Fibroblast of lung (primary cell): ENCODE results near the gene KRT8. TPM values are rescaled to one million over a fixed set of nuclear protein-coding genes. Genes with fewer than 3 reads are reported as not detected.
A peak's percentile ranks its signal among the peaks of the same experiment; 100 is the strongest.
"Not testable (repeated sequence)": the region's sequence is repeated elsewhere in the genome, so short reads cannot be mapped to it uniquely, and the experiment has no call there.

Experiments used
- DNase-seq, 2 donors: peaks; one replicate each; pipeline versions ENCODE4 v3.0.0 to v3.0.0-alpha.2; 2010; ENCODE audit warnings: low read depth in 2 of 2
- H2AFZ ChIP-seq: 2 replicates; pipeline ENCODE4 v1.5.1; 2012; ENCODE audit warnings: low read length, control low read depth, inconsistent platforms
- H3K27ac ChIP-seq: 2 replicates; pipeline ENCODE4 v1.5.1; 2011; ENCODE audit warnings: low read length, control low read depth; ENCODE audit not compliant: insufficient read depth
- H3K27me3 ChIP-seq: 2 replicates; pipeline ENCODE4 v1.5.1; 2011; ENCODE audit warnings: mild to moderate bottlenecking, low read length; ENCODE audit not compliant: control insufficient read depth, insufficient read depth
- H3K36me3 ChIP-seq: 2 replicates; pipeline ENCODE4 v1.5.1; 2011; ENCODE audit warnings: low read length; ENCODE audit not compliant: control insufficient read depth, insufficient read depth
- H3K4me1 ChIP-seq: 2 replicates; pipeline ENCODE4 v1.5.1; 2011; ENCODE audit warnings: low read length; ENCODE audit not compliant: control insufficient read depth, insufficient read depth; ENCODE audit errors: extremely low read depth
- H3K4me2 ChIP-seq: 2 replicates; pipeline ENCODE4 v1.5.1; 2011; ENCODE audit warnings: low read length, control low read depth; ENCODE audit not compliant: insufficient read depth; ENCODE audit errors: extremely low read depth
- H3K4me3 ChIP-seq, 4 experiments: fragments of 200-600 bp in 1 of 4; sonication (generic) in 1 of 4; replicated peaks in 1 of 4; 2 replicates each; pipeline ENCODE4 v1.5.1; 2011 to 2016; ENCODE audit warnings: low read length in 4 of 4, low read depth in 3 of 4, mild to moderate bottlenecking in 3 of 4, control low read depth in 2 of 4, inconsistent platforms in 1 of 4, mixed read lengths in 1 of 4; ENCODE audit not compliant: insufficient read depth in 1 of 4; ENCODE audit errors: control extremely low read depth in 1 of 4
- H3K79me2 ChIP-seq: 2 replicates; pipeline ENCODE4 v1.5.1; 2012; ENCODE audit warnings: mild to moderate bottlenecking, low read length, inconsistent platforms; ENCODE audit not compliant: control insufficient read depth, insufficient read depth
- H3K9ac ChIP-seq: 2 replicates; pipeline ENCODE4 v1.5.1; 2011; ENCODE audit warnings: mild to moderate bottlenecking, low read length, control low read depth; ENCODE audit not compliant: insufficient read depth
- H3K9me3 ChIP-seq: 2 replicates; pipeline ENCODE4 v1.5.1; 2012; ENCODE audit warnings: low read depth, low read length; ENCODE audit not compliant: control insufficient read depth, insufficient read depth
- H4K20me1 ChIP-seq: 2 replicates; pipeline ENCODE4 v1.5.1; 2011; ENCODE audit warnings: low read length; ENCODE audit not compliant: control insufficient read depth, insufficient read depth; ENCODE audit errors: extremely low read depth
- CTCF ChIP-seq, 2 donors: IDR thresholded peaks in 1 of 2; conservative IDR thresholded peaks in 1 of 2; 1 replicate in 1 of 2; 2 replicates in 1 of 2; pipeline ENCODE4 v1.5.1; 2011 to 2012; ENCODE audit warnings: low read length in 2 of 2, control low read depth in 1 of 2, inconsistent platforms in 1 of 2, low read depth in 1 of 2, mild to moderate bottlenecking in 1 of 2
- EZH2 ChIP-seq: IDR thresholded peaks from 2 replicates; pipeline ENCODE4 v1.5.1; 2012; ENCODE audit warnings: low read length, control low read depth, mild to moderate bottlenecking; ENCODE audit errors: missing control alignments
- polyA plus RNA-seq, 2 donors: library from polyadenylated mRNA; depleted of rRNA in 1 of 2; stranded (reverse) in 1 of 2; unstranded in 1 of 2; fragments of >200 nt; gene quantifications; 2 replicates each; pipeline ENCODE4 v1.2.1, GENCODE V29; 2011 to 2012; ENCODE audit warnings: missing spikeins in 1 of 2
- total RNA-seq: library from RNA; depleted of rRNA; stranded (reverse); fragments of >200 nt; gene quantifications from 2 replicates; pipeline ENCODE4 v1.2.1, GENCODE V29; 2014

KRT8 gene
- total and polyA plus RNA-seq, 2 donors (not counting 1 experiment from before 2014, with no cell fraction given), result 0.66 to 16.3 TPM

- no peaks in the 10 kb centered on the region for H3K79me2 ChIP-seq
- no peak overlapping the region for H2AFZ ChIP-seq
- no peaks in the 10 kb centered on the region for H3K27me3 ChIP-seq
- DNase-seq, result no peak
- H3K36me3 ChIP-seq, result no peaks in the 10 kb centered on the region
- H3K4me3 ChIP-seq, result no peak overlapping the region
- TF ChIP-seq EZH2 (no peak), CTCF (conservative IDR thresholded peaks at IDR 0.05 in 1 of 2, IDR thresholded peaks at IDR 0.05 in 1 of 2; ENCODE audit: low read depth in 1 of 2, low read length in 2 of 2) (no peak)
- no peaks in the 10 kb centered on the region for H3K4me1 ChIP-seq
- H3K27ac ChIP-seq, result no peak overlapping the region
- H3K4me2 ChIP-seq, result no peak overlapping the region
- H3K9me3 ChIP-seq, result no peaks in the 10 kb centered on the region
- H3K9ac ChIP-seq, result no peak overlapping the region
- H4K20me1 ChIP-seq, result no peaks in the 10 kb centered on the region
These were observed 14.5 kb downstream of the KRT8 start for GRCh38 chr12:52890417-52890816.

DNA sequence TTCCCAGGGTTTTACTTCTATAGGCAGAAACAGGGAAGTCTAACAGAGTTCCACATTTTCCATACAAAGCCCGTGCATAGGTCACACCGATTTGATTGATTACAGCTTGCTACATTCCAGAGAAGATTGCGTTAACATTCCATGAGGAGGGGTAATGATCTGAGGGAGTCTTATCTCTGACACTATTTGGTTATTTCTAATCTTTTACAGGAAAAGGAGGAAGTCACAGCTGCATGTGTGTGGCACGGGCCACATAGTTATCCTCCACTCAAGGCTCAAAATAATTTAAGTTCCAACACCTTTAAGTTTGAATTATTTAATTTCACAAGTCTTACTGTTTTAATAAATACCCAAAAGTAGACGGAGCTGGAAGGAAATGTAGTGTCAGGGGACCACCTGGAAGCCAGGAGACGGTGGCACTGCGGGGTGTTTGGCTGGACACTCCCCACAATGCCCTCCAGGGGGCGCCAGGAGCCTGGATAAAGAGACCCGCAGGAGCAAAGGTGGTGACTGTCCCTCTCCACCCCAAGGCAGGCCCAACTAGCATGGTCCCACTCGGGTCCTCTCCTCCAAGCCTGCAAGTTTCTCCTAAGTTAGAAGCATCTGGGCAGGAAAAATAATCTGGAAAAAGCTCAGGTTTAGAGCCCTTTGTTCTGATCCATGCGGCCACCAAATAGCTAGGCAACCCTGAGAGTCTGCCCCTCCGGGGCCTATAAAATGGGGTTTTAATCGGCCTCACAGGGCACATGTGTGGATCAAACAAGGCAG is 20.2 kb downstream of the KRT8 start:
- DNase-seq, result peak; percentile 33 to 53
- Histone ChIP-seq H3K36me3 (no peaks in the 10 kb centered on the region), H2AFZ (no peak overlapping the region), H3K4me1 (no peaks in the 10 kb centered on the region), H3K9ac (no peak overlapping the region), H3K27ac (no peak overlapping the region), H4K20me1 (no peaks in the 10 kb centered on the region), H3K79me2 (no peaks in the 10 kb centered on the region), H3K4me3 (no peak overlapping the region), H3K4me2 (no peak overlapping the region), H3K27me3 (no peaks in the 10 kb centered on the region), H3K9me3 (no peaks in the 10 kb centered on the region)
- TF ChIP-seq CTCF (conservative IDR thresholded peaks at IDR 0.05 in 1 of 2, IDR thresholded peaks at IDR 0.05 in 1 of 2; ENCODE audit: low read depth in 1 of 2, low read length in 2 of 2) (peak; percentile 82 to 84), EZH2 (no peak)

GRCh38 chr12:52880499-52880898 is 24.4 kb downstream of the KRT8 start:
- not testable (repeated sequence) for H3K4me1 ChIP-seq, H4K20me1 ChIP-seq, H3K27me3 ChIP-seq, H3K9ac ChIP-seq, DNase-seq, H3K79me2 ChIP-seq, H3K4me3 ChIP-seq, H2AFZ ChIP-seq, H3K4me2 ChIP-seq, H3K27ac ChIP-seq, H3K36me3 ChIP-seq, H3K9me3 ChIP-seq
